GM12878 (cell line): ENCODE results near the gene SEMA5B. TPM values are rescaled to one million over a fixed set of nuclear protein-coding genes. Genes with fewer than 3 reads are reported as not detected.

ENCODE experiments used
- ATAC-seq: fragments of 200-7000 bp; cut with Tn5 transposase; 3 replicates; pipeline ENCODE4 v1.9.1; 2020; ENCODE audit warnings: mild to moderate bottlenecking, moderate library complexity
- BruUV-seq: library from RNA; stranded (reverse); fragments of 400-500 nt; replicated peaks from 2 replicates; lab custom pipeline; 2021; lab: Mats Ljungman, UMichigan
- CTCF ChIA-PET: fragments of 300-600 bp; sonication (Branson Sonifier 250); formaldehyde crosslinking; extraction: SDS; loops from one replicate; lab custom pipeline; 2021; ENCODE audit warnings: inconsistent platforms; lab: Yijun Ruan, JAX
- POLR2A ChIA-PET: fragments of 350-600 bp; formaldehyde crosslinking; extraction: SDS; loops from one replicate; lab custom pipeline; 2021; ENCODE audit warnings: inconsistent platforms; lab: Charles Lee
- RAD21 ChIA-PET: fragments of 300-600 bp; sonication (Branson Sonifier 250); formaldehyde crosslinking; loops from one replicate; lab custom pipeline; 2023; ENCODE audit warnings: antibody characterized with exemption; ENCODE audit not compliant: unreplicated experiment; lab: Charles Lee
- SMC1A ChIA-PET: fragments of 300-600 bp; sonication (Branson Sonifier 250); formaldehyde crosslinking; loops from one replicate; lab custom pipeline; 2023; ENCODE audit not compliant: unreplicated experiment, uncharacterized antibody; lab: Charles Lee
- DNase-seq: peaks from one replicate; pipeline ENCODE4 v3.0.0-alpha.2; 2011; ENCODE audit warnings: low read depth, low spot score
- FAIRE-seq: peaks from 3 replicates; lab custom pipeline; 2011; peaks lifted over from hg19 to GRCh38; lab: Jason Lieb, UNC
- H2AFZ ChIP-seq: 2 replicates; pipeline ENCODE4 v1.6.0; 2011; ENCODE audit warnings: low read depth, low read length, control low read depth; ENCODE audit not compliant: control insufficient read depth
- H3K27ac ChIP-seq: 2 replicates; pipeline ENCODE4 v1.5.1; 2011; ENCODE audit warnings: control low read depth; ENCODE audit not compliant: control insufficient read depth, insufficient read depth
- H3K27me3 ChIP-seq, 2 experiments: replicated peaks in 1 of 2; 2 replicates each; pipeline versions ENCODE4 v1.6.0 to v1.6.1; 2011; ENCODE audit warnings: low read length in 1 of 2; ENCODE audit not compliant: control insufficient read depth in 2 of 2, insufficient read depth in 2 of 2
- H3K36me3 ChIP-seq, 2 experiments: 2 replicates each; pipeline ENCODE4 v1.5.1; 2011; ENCODE audit warnings: low read length in 1 of 2; ENCODE audit not compliant: control insufficient read depth in 2 of 2, insufficient read depth in 2 of 2
- H3K4me1 ChIP-seq: 2 replicates; pipeline ENCODE4 v1.6.1; 2011; ENCODE audit warnings: mild to moderate bottlenecking, low read length, moderate library complexity, mixed read lengths; ENCODE audit not compliant: control insufficient read depth, insufficient read depth
- H3K4me2 ChIP-seq: 2 replicates; pipeline ENCODE4 v1.6.0; 2011; ENCODE audit warnings: control low read depth; ENCODE audit not compliant: control insufficient read depth, insufficient read depth
- H3K4me3 ChIP-seq: fragments of 200-600 bp; sonication (generic); 2 replicates; pipeline ENCODE4 v1.5.1; 2016
- H3K79me2 ChIP-seq: 2 replicates; pipeline ENCODE4 v1.6.0; 2011; ENCODE audit warnings: low read length; ENCODE audit not compliant: control insufficient read depth, insufficient read depth
- H3K9ac ChIP-seq: 2 replicates; pipeline ENCODE4 v1.8.0; 2011; ENCODE audit warnings: low read length, control low read depth, mixed read lengths; ENCODE audit not compliant: control insufficient read depth, insufficient read depth
- H3K9me3 ChIP-seq: replicated peaks from 3 replicates; pipeline ENCODE4 v1.5.1; 2011; ENCODE audit warnings: mild to moderate bottlenecking, low read length; ENCODE audit not compliant: control insufficient read depth, insufficient read depth
- H4K20me1 ChIP-seq: 2 replicates; pipeline ENCODE4 v1.6.0; 2011; ENCODE audit not compliant: control insufficient read depth, insufficient read depth
- BMI1 ChIP-seq: fragments of 450-650 bp; IDR thresholded peaks from 2 replicates; pipeline ENCODE4 v1.6.1; 2016; ENCODE audit warnings: mild to moderate bottlenecking, moderate library complexity, borderline replicate concordance
- CBX5 ChIP-seq: sonication (generic); IDR thresholded peaks from 2 replicates; pipeline ENCODE4 v1.6.1; 2016; ENCODE audit warnings: low read depth, moderate library complexity, mild to moderate bottlenecking, inconsistent platforms
- FOXM1 ChIP-seq: IDR thresholded peaks from 2 replicates; pipeline ENCODE4 v1.6.1; 2012; ENCODE audit warnings: low read depth, mild to moderate bottlenecking, inconsistent platforms, low read length, moderate library complexity
- GATAD2B ChIP-seq: fragments of 450-650 bp; conservative IDR thresholded peaks from 2 replicates; pipeline ENCODE4 v1.6.1; 2017; ENCODE audit warnings: low read depth, mild to moderate bottlenecking, moderate library complexity
- HCFC1 ChIP-seq: fragments of 150-350 bp; IDR thresholded peaks from 2 replicates; pipeline ENCODE4 v1.6.1; 2014; ENCODE audit warnings: low read length
- IKZF1 ChIP-seq: fragments of 450-650 bp; conservative IDR thresholded peaks from 2 replicates; pipeline ENCODE4 v1.6.1; 2017; ENCODE audit warnings: antibody characterized with exemption, mild to moderate bottlenecking
- IKZF2 ChIP-seq, 2 experiments: fragments of 450-650 bp; IDR thresholded peaks; 2 replicates each; pipeline ENCODE4 v1.6.1; 2017; ENCODE audit warnings: mild to moderate bottlenecking in 2 of 2, moderate library complexity in 2 of 2
- KLF5 ChIP-seq: fragments of 450-650 bp; IDR thresholded peaks from 2 replicates; pipeline ENCODE4 v1.6.1; 2014; ENCODE audit warnings: mild to moderate bottlenecking; ENCODE audit not compliant: partially characterized antibody
- PAX8 ChIP-seq: fragments of 450-650 bp; IDR thresholded peaks from 2 replicates; pipeline ENCODE4 v1.6.1; 2017; ENCODE audit warnings: mild to moderate bottlenecking, moderate library complexity
- PML ChIP-seq: IDR thresholded peaks from 2 replicates; pipeline ENCODE4 v1.6.1; 2012; ENCODE audit warnings: low read length, inconsistent platforms
- RB1 ChIP-seq: fragments of 450-650 bp; formaldehyde crosslinking; IDR thresholded peaks from 2 replicates; pipeline ENCODE4 v1.6.1; 2017; ENCODE audit warnings: mild to moderate bottlenecking, borderline replicate concordance
- SRF ChIP-seq, 2 experiments: IDR thresholded peaks; 2 replicates each; pipeline ENCODE4 v1.6.1; 2011; ENCODE audit warnings: low read depth in 2 of 2, low read length in 2 of 2, mild to moderate bottlenecking in 1 of 2, moderate library complexity in 1 of 2
- TAF1 ChIP-seq: IDR thresholded peaks from 2 replicates; pipeline ENCODE4 v1.6.1; 2011; ENCODE audit warnings: mild to moderate bottlenecking, low read depth, low read length, borderline replicate concordance
- WRNIP1 ChIP-seq: IDR thresholded peaks from 2 replicates; pipeline ENCODE4 v1.6.1; 2011; ENCODE audit warnings: low read depth, low read length, improper control_type of control experiment, borderline replicate concordance
- ZNF622 ChIP-seq: fragments of 450-650 bp; IDR thresholded peaks from 2 replicates; pipeline ENCODE4 v1.6.1; 2017; ENCODE audit warnings: mild to moderate bottlenecking, inconsistent platforms
- ZSCAN29 ChIP-seq: fragments of 450-650 bp; IDR thresholded peaks from 2 replicates; pipeline ENCODE4 v1.6.1; 2017; ENCODE audit warnings: mild to moderate bottlenecking, moderate library complexity
- WGBS: methylation state at CpG from one replicate; pipeline ENCODE4 v1.1.6; 2016; ENCODE audit warnings: low lambda C conversion rate; ENCODE audit not compliant: insufficient replicate concordance, insufficient coverage; ENCODE audit errors: missing lambda C conversion rate; 5-methylcytosine and 5-hydroxymethylcytosine counted together
- in situ Hi-C: fragments of 300-500 bp; cut with MboI; formaldehyde crosslinking; loops from 9 replicates; pipeline ENCODE4 v1.14.3; 2018; ENCODE audit warnings: mixed read lengths
- intact Hi-C: fragments of 100-400 bp; cut with micrococcal nuclease; formaldehyde crosslinking; loops from one replicate; pipeline ENCODE4 v1.14.2; 2022; ENCODE audit not compliant: unreplicated experiment
- polyA plus RNA-seq, 11 experiments: library from polyadenylated mRNA; depleted of rRNA in 4 of 11; unstranded in 6 of 11; stranded (reverse) in 5 of 11; fragments of >200 nt; fragmentation: Nextera tagmentation in 4 of 11; fragmentation: Illumina TruSeq in 1 of 11; extraction: Ambion mirVana in 4 of 11; extraction: Trizol in 1 of 11; gene quantifications; 1 replicate in 1 of 11; 2 replicates in 10 of 11; pipeline versions ENCODE4 v1.2.1 to v1.2.3, GENCODE V29; 2011 to 2016; ENCODE audit warnings: inconsistent platforms in 2 of 11, missing spikeins in 2 of 11, low read depth in 1 of 11
- total RNA-seq, 4 experiments: library from RNA; depleted of rRNA in 3 of 4; stranded (reverse); fragments of >200 nt in 3 of 4; fragmentation: Illumina TruSeq in 1 of 4; extraction: Trizol in 1 of 4; gene quantifications; 2 replicates each; pipeline versions ENCODE4 v1.2.1 to v1.2.3, GENCODE V29; 2013 to 2021
- TF ChIP-seq, protein P1 (sequence below): IDR thresholded peaks from 2 replicates; pipeline ENCODE4 v1.6.1; 2012; ENCODE audit warnings: low read depth, low read length, improper control_type of control experiment
- TF ChIP-seq, protein P2 (sequence below): fragments of 450-650 bp; IDR thresholded peaks from 2 replicates; pipeline ENCODE4 v1.6.1; 2014; ENCODE audit warnings: mild to moderate bottlenecking
- TF ChIP-seq, protein P3 (sequence below): fragments of 450-650 bp; IDR thresholded peaks from 2 replicates; pipeline ENCODE4 v1.6.1; 2017; ENCODE audit warnings: mild to moderate bottlenecking, moderate library complexity

SEMA5B gene
- total and polyA plus RNA-seq, 10 of the 15 experiments (the other 5 are each of a cell fraction or from before 2014, with no cell fraction given) = 0.05 TPM; not detected in 9

DNA sequence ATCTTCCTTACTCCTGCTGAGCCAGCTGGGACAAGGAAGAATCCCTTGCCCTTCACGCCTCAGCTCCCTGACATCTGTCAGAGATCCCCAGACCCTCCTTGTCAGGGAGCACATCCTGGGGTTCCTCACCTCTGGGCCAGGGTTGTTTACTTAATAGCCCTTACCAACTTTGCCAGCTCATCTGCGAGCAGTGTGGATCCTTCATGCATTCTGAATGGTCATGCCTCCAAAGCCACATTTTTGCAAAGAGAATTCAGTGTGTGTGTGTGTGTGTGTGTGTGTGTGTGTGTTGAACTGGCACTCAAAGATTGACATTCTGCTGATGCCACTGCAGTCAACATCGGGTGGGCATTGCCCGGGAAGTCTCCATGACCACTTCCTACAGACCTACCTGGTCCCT lies 120.1 kb downstream of the SEMA5B start:
- no peak overlapping the region for H3K4me2 ChIP-seq
- SMC1A ChIA-PET = no interaction called here
- no peak for ATAC-seq
- TF ChIP-seq, protein P1, sequence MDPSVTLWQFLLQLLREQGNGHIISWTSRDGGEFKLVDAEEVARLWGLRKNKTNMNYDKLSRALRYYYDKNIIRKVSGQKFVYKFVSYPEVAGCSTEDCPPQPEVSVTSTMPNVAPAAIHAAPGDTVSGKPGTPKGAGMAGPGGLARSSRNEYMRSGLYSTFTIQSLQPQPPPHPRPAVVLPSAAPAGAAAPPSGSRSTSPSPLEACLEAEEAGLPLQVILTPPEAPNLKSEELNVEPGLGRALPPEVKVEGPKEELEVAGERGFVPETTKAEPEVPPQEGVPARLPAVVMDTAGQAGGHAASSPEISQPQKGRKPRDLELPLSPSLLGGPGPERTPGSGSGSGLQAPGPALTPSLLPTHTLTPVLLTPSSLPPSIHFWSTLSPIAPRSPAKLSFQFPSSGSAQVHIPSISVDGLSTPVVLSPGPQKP = no peak
- no peak for TF ChIP-seq PAX8
- TF ChIP-seq ZNF622 = no peak
- no peak for TF ChIP-seq SRF (IDR thresholded peaks at IDR 0.05; ENCODE audit: low read depth in 2 of 2, low read length in 2 of 2)
- TF ChIP-seq WRNIP1 = no peak
- no peak for TF ChIP-seq HCFC1
- no peak for TF ChIP-seq GATAD2B
- no peak for TF ChIP-seq ZSCAN29
- TF ChIP-seq TAF1 = no peak
- no peak for TF ChIP-seq IKZF2 (IDR thresholded peaks at IDR 0.05)
- TF ChIP-seq KLF5 = no peak
- no peak for TF ChIP-seq RB1
- TF ChIP-seq, protein P2, sequence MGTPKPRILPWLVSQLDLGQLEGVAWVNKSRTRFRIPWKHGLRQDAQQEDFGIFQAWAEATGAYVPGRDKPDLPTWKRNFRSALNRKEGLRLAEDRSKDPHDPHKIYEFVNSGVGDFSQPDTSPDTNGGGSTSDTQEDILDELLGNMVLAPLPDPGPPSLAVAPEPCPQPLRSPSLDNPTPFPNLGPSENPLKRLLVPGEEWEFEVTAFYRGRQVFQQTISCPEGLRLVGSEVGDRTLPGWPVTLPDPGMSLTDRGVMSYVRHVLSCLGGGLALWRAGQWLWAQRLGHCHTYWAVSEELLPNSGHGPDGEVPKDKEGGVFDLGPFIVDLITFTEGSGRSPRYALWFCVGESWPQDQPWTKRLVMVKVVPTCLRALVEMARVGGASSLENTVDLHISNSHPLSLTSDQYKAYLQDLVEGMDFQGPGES = no peak
- TF ChIP-seq BMI1 = no peak
- no peak for TF ChIP-seq PML
- TF ChIP-seq FOXM1 = no peak
- TF ChIP-seq IKZF1 = no peak
- no peak for TF ChIP-seq CBX5
- TF ChIP-seq, protein P3, sequence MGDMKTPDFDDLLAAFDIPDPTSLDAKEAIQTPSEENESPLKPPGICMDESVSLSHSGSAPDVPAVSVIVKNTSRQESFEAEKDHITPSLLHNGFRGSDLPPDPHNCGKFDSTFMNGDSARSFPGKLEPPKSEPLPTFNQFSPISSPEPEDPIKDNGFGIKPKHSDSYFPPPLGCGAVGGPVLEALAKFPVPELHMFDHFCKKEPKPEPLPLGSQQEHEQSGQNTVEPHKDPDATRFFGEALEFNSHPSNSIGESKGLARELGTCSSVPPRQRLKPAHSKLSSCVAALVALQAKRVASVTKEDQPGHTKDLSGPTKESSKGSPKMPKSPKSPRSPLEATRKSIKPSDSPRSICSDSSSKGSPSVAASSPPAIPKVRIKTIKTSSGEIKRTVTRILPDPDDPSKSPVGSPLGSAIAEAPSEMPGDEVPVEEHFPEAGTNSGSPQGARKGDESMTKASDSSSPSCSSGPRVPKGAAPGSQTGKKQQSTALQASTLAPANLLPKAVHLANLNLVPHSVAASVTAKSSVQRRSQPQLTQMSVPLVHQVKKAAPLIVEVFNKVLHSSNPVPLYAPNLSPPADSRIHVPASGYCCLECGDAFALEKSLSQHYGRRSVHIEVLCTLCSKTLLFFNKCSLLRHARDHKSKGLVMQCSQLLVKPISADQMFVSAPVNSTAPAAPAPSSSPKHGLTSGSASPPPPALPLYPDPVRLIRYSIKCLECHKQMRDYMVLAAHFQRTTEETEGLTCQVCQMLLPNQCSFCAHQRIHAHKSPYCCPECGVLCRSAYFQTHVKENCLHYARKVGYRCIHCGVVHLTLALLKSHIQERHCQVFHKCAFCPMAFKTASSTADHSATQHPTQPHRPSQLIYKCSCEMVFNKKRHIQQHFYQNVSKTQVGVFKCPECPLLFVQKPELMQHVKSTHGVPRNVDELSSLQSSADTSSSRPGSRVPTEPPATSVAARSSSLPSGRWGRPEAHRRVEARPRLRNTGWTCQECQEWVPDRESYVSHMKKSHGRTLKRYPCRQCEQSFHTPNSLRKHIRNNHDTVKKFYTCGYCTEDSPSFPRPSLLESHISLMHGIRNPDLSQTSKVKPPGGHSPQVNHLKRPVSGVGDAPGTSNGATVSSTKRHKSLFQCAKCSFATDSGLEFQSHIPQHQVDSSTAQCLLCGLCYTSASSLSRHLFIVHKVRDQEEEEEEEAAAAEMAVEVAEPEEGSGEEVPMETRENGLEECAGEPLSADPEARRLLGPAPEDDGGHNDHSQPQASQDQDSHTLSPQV = no peak
- TF ChIP-seq, all 136 proteins: peak for 0
- H3K27ac ChIP-seq = no peak overlapping the region
- ChIA-PET RAD21 (no interaction called here), CTCF (no interaction called here), POLR2A (interaction anchor here (0.6 kb wide), 1 partner anchor 209 kb away, joined by 3 read pairs; no protein-coding TSS in a partner anchor)
- H2AFZ ChIP-seq = no peak overlapping the region
- no peaks in the 10 kb centered on the region; a peak in 1 of 4 replicates for H3K27me3 ChIP-seq
- no peaks in the 10 kb centered on the region for H4K20me1 ChIP-seq
- DNase-seq (no peak), FAIRE-seq (no peak)
- no peaks in the 10 kb centered on the region for H3K36me3 ChIP-seq
- in situ Hi-C loops (no loop called here), intact Hi-C loops (no loop called here)
- no peaks in the 10 kb centered on the region for H3K9me3 ChIP-seq
- H3K79me2 ChIP-seq = no peaks in the 10 kb centered on the region
- H3K9ac ChIP-seq = no peak overlapping the region
- H3K4me1 ChIP-seq = no peaks in the 10 kb centered on the region
- no peak overlapping the region for H3K4me3 ChIP-seq
- BruUV-seq = no TSS peak
- 39% methylated on average over 4 of the region's 4 CpGs for WGBS
